OCI-LY3 (cell line): ENCODE results near the gene KCNIP1.

Source experiments
- H2AFZ ChIP-seq: fragments of 200-600, 300-600 bp; shearing (Covaris generic); 2 replicates; pipeline ENCODE4 v1.6.0; 2014; ENCODE audit warnings: antibody characterized with exemption, low read depth, low read length
- H3K27ac ChIP-seq: fragments of 200-600, 300-600 bp; sonication (generic); 2 replicates; pipeline ENCODE4 v1.5.1; 2014; ENCODE audit warnings: mild to moderate bottlenecking, low read length, moderate library complexity, mixed read lengths
- H3K27me3 ChIP-seq: fragments of 200-600, 300-600 bp; sonication (generic); 2 replicates; pipeline ENCODE4 v1.6.1; 2014; ENCODE audit warnings: low read depth, low read length, mixed read lengths
- H3K36me3 ChIP-seq: fragments of 200-600, 300-600 bp; sonication (generic); replicated peaks from 2 replicates; pipeline ENCODE3; 2014; ENCODE audit warnings: low read depth, low read length, mixed read lengths
- H3K4me1 ChIP-seq: fragments of 300-600, 200-600 bp; sonication (generic); 2 replicates; pipeline ENCODE4 v1.6.1; 2014; ENCODE audit warnings: low read length, mixed read lengths
- H3K4me2 ChIP-seq: fragments of 200-600, 300-600 bp; sonication (generic); 2 replicates; pipeline ENCODE4 v1.6.1; 2014; ENCODE audit warnings: low read length, mixed read lengths
- H3K4me3 ChIP-seq: fragments of 300-600, 200-600 bp; sonication (generic); 2 replicates; pipeline ENCODE4 v1.5.1; 2014; ENCODE audit warnings: antibody characterized with exemption, mild to moderate bottlenecking, low read length, moderate library complexity
- H3K79me2 ChIP-seq: fragments of 300-600, 200-600 bp; shearing (Covaris generic); 2 replicates; pipeline ENCODE4 v1.6.1; 2014; ENCODE audit warnings: mild to moderate bottlenecking, low read length, mixed read lengths
- H3K9ac ChIP-seq: fragments of 300-600, 200-600 bp; shearing (Covaris generic); 2 replicates; pipeline ENCODE4 v1.6.0; 2014; ENCODE audit warnings: mild to moderate bottlenecking, low read length, moderate library complexity
- H3K9me3 ChIP-seq: fragments of 200-600, 300-600 bp; shearing (Covaris generic); 2 replicates; pipeline ENCODE4 v1.6.1; 2014; ENCODE audit warnings: low read length, mixed read lengths; ENCODE audit not compliant: insufficient read depth
- H4K20me1 ChIP-seq: fragments of 200-600, 300-600 bp; sonication (generic); 2 replicates; pipeline ENCODE4 v1.6.1; 2016; ENCODE audit warnings: low read length, mixed read lengths; ENCODE audit not compliant: insufficient read depth
- EZH2phosphoT487 ChIP-seq: fragments of 200-600 bp; shearing (Covaris generic); IDR thresholded peaks from 2 replicates; pipeline ENCODE4 v1.6.1; 2018; ENCODE audit warnings: antibody characterized with exemption, mixed run types, low read depth
- TF ChIP-seq, protein P1 (sequence below): fragments of 200-600, 300-600 bp; sonication (generic); IDR thresholded peaks from 2 replicates; pipeline ENCODE4 v1.5.1; 2014; ENCODE audit warnings: antibody characterized with exemption, low read length, low read depth

The KCNIP1 gene

DNA sequence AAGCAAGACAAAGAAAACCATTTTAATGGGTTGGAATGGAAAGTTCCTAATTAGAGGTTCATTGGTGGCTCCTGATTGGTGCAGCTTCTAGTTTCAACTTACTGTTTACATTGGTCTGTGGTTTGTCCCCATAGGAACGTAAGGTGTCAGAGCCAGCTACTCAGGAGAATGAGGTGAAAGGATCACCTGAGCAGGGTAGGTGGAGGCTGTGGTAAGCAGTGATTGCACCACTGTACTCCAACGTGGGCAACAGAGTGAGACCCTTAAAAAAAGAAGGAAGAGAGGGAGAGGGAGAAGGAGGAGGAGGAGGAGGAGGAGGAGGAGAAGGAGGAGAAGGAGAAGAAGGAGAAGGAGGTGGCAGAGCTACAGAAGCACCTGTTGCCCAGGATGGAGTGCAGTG is 30.4 kb downstream of the KCNIP1 start:
- Histone ChIP-seq H3K9ac (no peak overlapping the region), H3K27ac (no peak overlapping the region), H3K4me3 (no peak overlapping the region), H3K36me3 (no peaks in the 10 kb centered on the region), H2AFZ (no peak overlapping the region), H3K27me3 (peaks cover 41% of the 10 kb centered on the region), H3K4me1 (peaks cover 22% of the 10 kb centered on the region), H3K4me2 (no peak overlapping the region), H4K20me1 (no peaks in the 10 kb centered on the region), H3K9me3 (no peaks in the 10 kb centered on the region), H3K79me2 (no peaks in the 10 kb centered on the region)
- no peak for TF ChIP-seq EZH2phosphoT487
- TF ChIP-seq, protein P1, sequence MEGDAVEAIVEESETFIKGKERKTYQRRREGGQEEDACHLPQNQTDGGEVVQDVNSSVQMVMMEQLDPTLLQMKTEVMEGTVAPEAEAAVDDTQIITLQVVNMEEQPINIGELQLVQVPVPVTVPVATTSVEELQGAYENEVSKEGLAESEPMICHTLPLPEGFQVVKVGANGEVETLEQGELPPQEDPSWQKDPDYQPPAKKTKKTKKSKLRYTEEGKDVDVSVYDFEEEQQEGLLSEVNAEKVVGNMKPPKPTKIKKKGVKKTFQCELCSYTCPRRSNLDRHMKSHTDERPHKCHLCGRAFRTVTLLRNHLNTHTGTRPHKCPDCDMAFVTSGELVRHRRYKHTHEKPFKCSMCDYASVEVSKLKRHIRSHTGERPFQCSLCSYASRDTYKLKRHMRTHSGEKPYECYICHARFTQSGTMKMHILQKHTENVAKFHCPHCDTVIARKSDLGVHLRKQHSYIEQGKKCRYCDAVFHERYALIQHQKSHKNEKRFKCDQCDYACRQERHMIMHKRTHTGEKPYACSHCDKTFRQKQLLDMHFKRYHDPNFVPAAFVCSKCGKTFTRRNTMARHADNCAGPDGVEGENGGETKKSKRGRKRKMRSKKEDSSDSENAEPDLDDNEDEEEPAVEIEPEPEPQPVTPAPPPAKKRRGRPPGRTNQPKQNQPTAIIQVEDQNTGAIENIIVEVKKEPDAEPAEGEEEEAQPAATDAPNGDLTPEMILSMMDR: no peak

DNA sequence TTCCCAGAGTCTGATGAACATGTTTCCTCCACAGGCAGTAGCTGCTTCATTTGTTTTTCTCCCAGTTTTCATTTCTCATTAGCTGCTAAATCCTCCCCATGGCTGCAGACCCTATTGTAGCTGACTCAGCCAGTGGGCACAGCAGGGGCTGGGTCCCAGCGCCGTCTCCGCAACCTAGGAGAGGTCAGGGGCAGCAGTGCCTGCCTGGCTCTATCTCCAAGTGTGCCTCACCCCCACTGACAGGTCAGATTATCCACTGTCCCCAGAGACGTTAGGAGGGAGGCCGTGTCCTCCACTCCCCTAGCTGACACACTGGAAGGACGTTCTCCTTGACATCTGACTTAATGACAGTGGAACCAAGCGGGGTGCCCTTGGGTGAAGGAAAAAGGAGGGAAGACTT is 31.1 kb downstream of the KCNIP1 start:
- H3K4me2 ChIP-seq: no peak overlapping the region
- TF ChIP-seq EZH2phosphoT487: no peak
- TF ChIP-seq, protein P1: no peak
- H3K9ac ChIP-seq: no peak overlapping the region
- H4K20me1 ChIP-seq: no peaks in the 10 kb centered on the region
- no peak overlapping the region for H3K4me3 ChIP-seq
- H3K9me3 ChIP-seq: no peaks in the 10 kb centered on the region
- no peaks in the 10 kb centered on the region for H3K79me2 ChIP-seq
- peaks cover 38% of the 10 kb centered on the region for H3K27me3 ChIP-seq
- no peak overlapping the region for H2AFZ ChIP-seq
- no peaks in the 10 kb centered on the region for H3K36me3 ChIP-seq
- peaks cover 27% of the 10 kb centered on the region for H3K4me1 ChIP-seq
- H3K27ac ChIP-seq: no peak overlapping the region

DNA sequence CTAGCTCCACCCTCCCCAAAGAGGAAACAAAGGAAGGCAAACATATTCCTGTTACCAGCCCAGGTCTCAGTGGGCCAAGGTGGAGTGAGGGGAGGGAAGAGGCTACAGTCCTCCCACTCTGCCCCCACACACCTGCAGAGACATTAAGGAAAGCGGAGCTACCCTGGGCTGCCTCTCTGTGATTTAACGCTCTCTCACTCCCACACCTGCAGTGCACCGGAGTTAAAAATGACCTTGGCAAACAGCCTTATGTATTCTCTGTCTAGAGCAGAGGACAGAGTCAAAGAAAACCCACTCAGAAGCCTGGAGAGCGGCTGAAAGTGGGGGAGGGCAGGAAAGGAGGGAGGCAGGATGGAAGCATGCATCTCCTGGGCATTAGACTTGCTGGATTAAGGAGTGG is 32.7 kb downstream of the KCNIP1 start:
- no peaks in the 10 kb centered on the region for H4K20me1 ChIP-seq
- H3K9me3 ChIP-seq: no peaks in the 10 kb centered on the region
- no peak overlapping the region for H3K27ac ChIP-seq
- no peak overlapping the region for H3K4me2 ChIP-seq
- H3K9ac ChIP-seq: no peak overlapping the region
- H3K36me3 ChIP-seq: no peaks in the 10 kb centered on the region
- H3K4me1 ChIP-seq: peaks cover 27% of the 10 kb centered on the region
- no peak overlapping the region for H2AFZ ChIP-seq
- peaks cover 38% of the 10 kb centered on the region for H3K27me3 ChIP-seq
- H3K79me2 ChIP-seq: no peaks in the 10 kb centered on the region
- TF ChIP-seq, protein P1: no peak
- no peak for TF ChIP-seq EZH2phosphoT487
- no peak overlapping the region for H3K4me3 ChIP-seq

DNA sequence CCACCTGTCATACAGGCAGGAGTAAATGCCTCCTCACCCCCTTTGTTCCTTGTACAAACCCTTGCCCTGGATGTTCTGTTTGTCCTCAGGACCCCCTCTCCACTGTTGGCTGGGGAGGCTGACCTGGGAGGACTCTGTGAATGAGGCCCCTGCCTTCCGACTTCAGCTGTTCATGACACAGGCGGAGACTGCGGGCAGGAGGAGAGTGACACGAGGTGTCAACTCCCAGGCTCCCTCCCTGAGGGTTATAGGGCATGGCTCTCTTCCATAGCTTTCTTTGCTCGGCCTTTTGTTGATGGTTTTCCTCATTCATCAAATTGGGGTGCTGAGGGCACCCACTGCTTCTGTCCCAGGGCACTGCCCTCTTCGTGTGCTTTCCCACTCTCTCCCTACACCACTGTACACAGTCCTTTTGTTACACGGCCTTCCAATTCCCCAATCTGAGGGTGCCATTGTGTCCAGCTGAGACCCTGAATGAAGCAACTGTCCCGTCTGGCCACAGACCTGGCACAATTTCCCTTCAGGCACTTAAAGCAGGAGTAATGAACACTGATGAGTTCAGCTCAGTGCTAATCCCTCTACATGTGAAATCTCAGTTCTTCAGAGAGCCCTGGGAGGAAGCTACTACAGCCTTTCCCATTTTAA is 33.8 kb downstream of the KCNIP1 start:
- Histone ChIP-seq H3K79me2 (no peaks in the 10 kb centered on the region), H3K4me3 (no peak overlapping the region), H3K27ac (no peak overlapping the region), H3K4me1 (peaks cover 34% of the 10 kb centered on the region), H4K20me1 (no peaks in the 10 kb centered on the region), H3K4me2 (no peak overlapping the region), H3K9me3 (no peaks in the 10 kb centered on the region), H2AFZ (no peak overlapping the region), H3K27me3 (peaks cover 32% of the 10 kb centered on the region), H3K9ac (no peak overlapping the region), H3K36me3 (no peaks in the 10 kb centered on the region)
- TF ChIP-seq EZH2phosphoT487: no peak
- TF ChIP-seq, protein P1: no peak
